Glutamatergic neuron (in vitro differentiated cells): ENCODE results near the gene DNAH14. TPM values are rescaled to one million over a fixed set of nuclear protein-coding genes. Genes with fewer than 3 reads are reported as not detected.
A peak's percentile ranks its signal among the peaks of the same experiment; 100 is the strongest.

ENCODE experiments used
- DNase-seq: peaks from one replicate; pipeline ENCODE4 v3.0.0; 2022
- H3K27ac Mint-ChIP-seq: one replicate; pipeline ENCODE4 v1.8.0; 2020; ENCODE audit warnings: mild to moderate bottlenecking, mixed read lengths, inconsistent platforms; ENCODE audit not compliant: unreplicated experiment
- H3K27me3 Mint-ChIP-seq: one replicate; pipeline ENCODE4 v1.8.0; 2020; ENCODE audit warnings: mild to moderate bottlenecking, moderate library complexity, mixed read lengths, inconsistent platforms; ENCODE audit not compliant: unreplicated experiment
- H3K36me3 Mint-ChIP-seq: one replicate; pipeline ENCODE4 v1.8.0; 2020; ENCODE audit warnings: mild to moderate bottlenecking, mixed read lengths, inconsistent platforms; ENCODE audit not compliant: unreplicated experiment
- H3K4me1 Mint-ChIP-seq: one replicate; pipeline ENCODE4 v1.8.0; 2020; ENCODE audit warnings: mild to moderate bottlenecking, low read depth, mixed read lengths, inconsistent platforms; ENCODE audit not compliant: unreplicated experiment
- H3K4me3 Mint-ChIP-seq: one replicate; pipeline ENCODE4 v1.8.0; 2020; ENCODE audit warnings: mild to moderate bottlenecking, mixed read lengths, inconsistent platforms; ENCODE audit not compliant: unreplicated experiment
- H3K9me3 Mint-ChIP-seq: one replicate; pipeline ENCODE4 v1.8.0; 2020; ENCODE audit warnings: mild to moderate bottlenecking, moderate library complexity, mixed read lengths, inconsistent platforms; ENCODE audit not compliant: unreplicated experiment
- total RNA-seq: library from RNA; stranded (reverse); fragmentation: NEBNext Ultra II Directional; extraction: Animal tissue kit (Norgen Biotek cat#: 25700); gene quantifications from one replicate; pipeline ENCODE4 v1.2.1, GENCODE V29; 2021; ENCODE audit not compliant: unreplicated experiment
- TF ChIP-seq, protein P1 (sequence below): fragments of 200-600 bp; sonication (generic); IDR thresholded peaks from one replicate; pipeline ENCODE4 v1.5.0; 2021; ENCODE audit not compliant: partially characterized antibody, unreplicated experiment

The DNAH14 gene
- total RNA-seq, 1 donor from 2014 or later, result 36.6 TPM

DNA sequence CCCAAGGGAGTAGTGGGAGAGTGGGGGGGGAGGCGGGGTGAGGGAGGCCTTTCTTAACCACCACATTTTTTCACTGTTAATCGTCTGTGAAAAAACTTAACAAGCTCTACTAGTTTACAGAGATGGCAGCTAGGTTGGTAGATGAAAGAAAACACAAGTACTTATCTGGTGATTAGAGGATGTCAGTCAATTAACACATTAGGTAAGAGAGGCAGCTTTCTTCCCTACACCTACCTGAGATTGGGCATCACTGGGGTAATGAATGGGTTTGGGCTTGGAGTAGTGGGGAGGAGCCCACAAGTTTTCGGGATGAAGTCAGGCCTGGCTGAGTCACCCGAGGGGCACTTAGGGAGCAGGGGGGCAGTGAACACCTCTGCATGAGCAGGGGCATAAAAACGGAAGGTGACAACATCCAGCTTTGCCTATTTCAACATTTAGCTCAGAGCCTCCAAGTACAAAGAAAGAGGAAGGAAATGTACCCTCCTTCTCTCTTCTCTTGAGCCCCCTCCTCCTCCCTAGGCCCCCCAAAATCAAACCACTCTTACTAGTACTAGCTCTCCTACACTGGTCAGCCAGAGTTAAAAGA lies 495.8 kb downstream of the DNAH14 start:
- H3K9me3 Mint-ChIP-seq, result peaks cover 12% of the 10 kb centered on the region
- H3K36me3 Mint-ChIP-seq, result no peaks in the 10 kb centered on the region
- no peak for DNase-seq
- peak overlapping the region; percentile 99 for H3K4me3 Mint-ChIP-seq
- TF ChIP-seq, protein P1, sequence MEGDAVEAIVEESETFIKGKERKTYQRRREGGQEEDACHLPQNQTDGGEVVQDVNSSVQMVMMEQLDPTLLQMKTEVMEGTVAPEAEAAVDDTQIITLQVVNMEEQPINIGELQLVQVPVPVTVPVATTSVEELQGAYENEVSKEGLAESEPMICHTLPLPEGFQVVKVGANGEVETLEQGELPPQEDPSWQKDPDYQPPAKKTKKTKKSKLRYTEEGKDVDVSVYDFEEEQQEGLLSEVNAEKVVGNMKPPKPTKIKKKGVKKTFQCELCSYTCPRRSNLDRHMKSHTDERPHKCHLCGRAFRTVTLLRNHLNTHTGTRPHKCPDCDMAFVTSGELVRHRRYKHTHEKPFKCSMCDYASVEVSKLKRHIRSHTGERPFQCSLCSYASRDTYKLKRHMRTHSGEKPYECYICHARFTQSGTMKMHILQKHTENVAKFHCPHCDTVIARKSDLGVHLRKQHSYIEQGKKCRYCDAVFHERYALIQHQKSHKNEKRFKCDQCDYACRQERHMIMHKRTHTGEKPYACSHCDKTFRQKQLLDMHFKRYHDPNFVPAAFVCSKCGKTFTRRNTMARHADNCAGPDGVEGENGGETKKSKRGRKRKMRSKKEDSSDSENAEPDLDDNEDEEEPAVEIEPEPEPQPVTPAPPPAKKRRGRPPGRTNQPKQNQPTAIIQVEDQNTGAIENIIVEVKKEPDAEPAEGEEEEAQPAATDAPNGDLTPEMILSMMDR, result no peak
- peaks cover 2% of the 10 kb centered on the region for H3K27me3 Mint-ChIP-seq
- H3K4me1 Mint-ChIP-seq, result peaks cover 45% of the 10 kb centered on the region
- no peak overlapping the region for H3K27ac Mint-ChIP-seq

DNA sequence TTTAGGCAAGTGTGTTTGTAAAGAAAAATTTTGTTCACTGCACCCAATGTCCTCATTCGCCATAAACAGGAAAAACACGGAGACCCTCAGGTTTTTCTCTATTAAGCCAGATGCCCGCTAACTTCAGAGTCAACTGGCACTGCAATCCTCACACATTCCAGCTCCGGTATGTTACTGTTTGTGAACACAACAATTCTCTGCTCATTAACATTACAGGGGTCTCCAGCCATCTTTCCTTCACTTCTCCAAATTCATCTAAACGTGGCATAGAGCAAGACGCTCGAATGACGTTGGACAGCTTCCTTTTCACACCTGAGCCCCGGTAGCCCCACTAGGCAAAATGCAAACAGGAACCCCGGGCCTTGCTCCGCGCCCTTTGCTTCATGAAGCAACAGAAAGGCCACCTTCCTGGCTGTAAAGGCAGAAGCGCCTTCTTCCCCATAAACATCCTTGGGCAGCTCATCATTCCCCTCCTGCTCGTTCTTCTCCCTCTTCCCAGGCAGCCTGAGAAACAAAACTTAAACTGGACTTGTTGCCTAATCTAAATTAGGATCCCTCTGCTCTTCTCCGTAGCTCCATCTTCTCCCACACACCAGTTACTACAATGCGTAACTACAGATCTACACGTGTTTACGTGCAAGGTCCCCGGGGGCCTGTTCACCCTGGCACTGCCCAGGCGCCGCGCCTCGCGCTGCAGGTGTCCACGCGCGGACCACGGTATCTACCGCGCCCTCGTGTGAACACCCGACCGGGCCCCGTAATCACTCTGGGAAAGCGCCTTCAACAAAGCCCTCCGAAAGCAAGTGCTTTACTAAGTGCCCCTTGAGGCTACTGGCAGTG lies 497.1 kb downstream of the DNAH14 start:
- no peaks in the 10 kb centered on the region for H3K36me3 Mint-ChIP-seq
- H3K9me3 Mint-ChIP-seq, result peaks cover 12% of the 10 kb centered on the region
- TF ChIP-seq, protein P1, result no peak
- peak overlapping the region; percentile 95 for H3K27ac Mint-ChIP-seq
- DNase-seq, result peak; percentile 45
- H3K4me3 Mint-ChIP-seq, result peak overlapping the region; percentile 99
- peaks cover 2% of the 10 kb centered on the region for H3K27me3 Mint-ChIP-seq
- H3K4me1 Mint-ChIP-seq, result peaks cover 45% of the 10 kb centered on the region

DNA sequence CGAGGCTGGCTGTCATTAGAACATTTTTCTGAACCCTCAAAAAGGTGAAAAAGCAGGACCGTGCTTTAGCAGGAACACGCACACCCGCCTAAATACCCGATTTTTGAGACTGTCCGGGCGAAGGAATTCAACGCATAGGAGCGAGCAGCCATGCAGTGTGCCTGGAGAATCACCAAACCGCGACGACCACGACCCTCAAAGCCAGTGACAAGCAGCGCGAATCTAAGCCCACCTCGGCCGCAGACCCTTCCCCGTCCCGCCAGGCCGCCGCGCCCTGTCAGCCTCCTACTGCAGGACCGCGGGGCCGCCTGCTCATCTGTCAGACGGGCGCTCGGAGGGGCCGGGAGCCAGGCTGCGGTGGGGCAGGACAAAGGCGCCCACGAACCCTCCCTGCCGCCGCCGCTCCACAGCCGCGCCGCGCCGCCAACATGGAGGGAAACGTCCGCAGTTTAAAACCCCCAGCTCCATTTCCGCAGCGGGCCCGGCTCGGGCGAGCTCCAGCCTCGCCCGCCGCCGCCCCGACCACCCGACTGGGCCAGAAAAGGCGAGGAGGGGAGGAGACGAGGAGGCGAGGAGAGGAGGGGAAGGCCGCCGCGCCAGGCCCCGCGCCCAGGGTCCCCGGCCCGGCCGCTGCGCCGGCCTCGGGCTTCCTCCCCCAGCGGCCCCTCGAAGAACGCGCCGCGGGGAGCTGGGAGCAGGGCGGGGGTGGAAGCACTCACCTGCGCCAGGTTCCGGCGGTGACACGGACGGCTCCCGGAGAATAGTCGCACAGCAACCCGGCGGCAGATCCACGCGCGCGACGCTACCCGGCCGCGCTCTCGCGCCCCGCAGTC lies 498.0 kb downstream of the DNAH14 start, which contains the start of gene LBR:
TSS of gene LBR (minus strand) at position 804 of the 833 bp plus-strand sequence. CDS start 3,963 bp downstream, outside the sequence.
- TF ChIP-seq, protein P1, result no peak
- Mint-ChIP-seq H3K4me3 (peak within 1 kb of the TSS; percentile 99), H3K27me3 (peaks cover 2% of the 10 kb centered on the region), H3K9me3 (peaks cover 12% of the 10 kb centered on the region), H3K4me1 (peaks cover 39% of the 10 kb centered on the region), H3K36me3 (no peaks in the 10 kb centered on the region), H3K27ac (peak within 1 kb of the TSS; percentile 95)
- peak; percentile 69 for DNase-seq

DNA sequence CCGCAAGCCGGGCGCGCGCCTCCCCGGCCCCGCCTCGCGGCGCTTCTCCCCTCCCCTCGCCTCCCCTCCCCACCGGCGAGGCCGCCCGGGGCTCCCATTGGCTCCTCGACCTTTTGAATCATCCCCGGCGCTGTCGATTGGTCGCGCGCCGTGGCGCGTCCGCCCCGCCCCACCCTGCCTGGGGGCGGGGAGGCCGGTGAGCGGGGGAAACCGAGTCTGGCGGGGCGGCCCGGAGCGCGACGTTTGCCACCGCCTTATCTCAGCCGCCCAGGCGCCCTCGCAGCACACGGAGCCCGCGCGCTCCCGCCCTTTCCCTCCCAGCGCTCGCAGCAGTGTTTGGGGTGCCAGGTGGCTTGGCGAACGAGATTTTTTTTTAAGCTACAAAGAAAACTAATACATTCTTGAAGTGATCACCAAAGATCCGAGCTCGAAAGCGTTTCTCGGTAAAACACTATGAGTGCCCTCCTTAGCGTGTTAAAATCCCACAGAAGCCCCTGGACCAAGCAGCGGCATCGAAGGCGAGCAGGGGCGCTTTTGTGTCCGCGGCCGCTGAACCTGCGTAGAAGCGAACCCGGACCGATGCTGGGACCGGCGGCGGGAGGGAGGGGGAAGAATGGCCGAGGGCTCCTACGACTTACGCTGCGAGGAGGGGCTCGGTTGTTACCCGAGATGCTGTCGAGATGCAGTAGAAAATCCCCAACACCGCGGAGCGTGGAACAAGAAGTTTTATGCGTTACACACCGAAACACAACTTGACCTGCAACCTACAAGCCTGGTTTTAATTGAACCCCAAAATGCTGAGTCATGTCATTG lies 498.8 kb downstream of the DNAH14 start:
- H3K27me3 Mint-ChIP-seq, result peaks cover 2% of the 10 kb centered on the region
- DNase-seq, result peak; percentile 90
- H3K36me3 Mint-ChIP-seq, result no peaks in the 10 kb centered on the region
- TF ChIP-seq, protein P1, result no peak
- H3K4me3 Mint-ChIP-seq, result peak overlapping the region; percentile 92
- H3K4me1 Mint-ChIP-seq, result peaks cover 31% of the 10 kb centered on the region
- H3K9me3 Mint-ChIP-seq, result peaks cover 12% of the 10 kb centered on the region
- H3K27ac Mint-ChIP-seq, result peak overlapping the region; percentile 93
